Esophagus squamous epithelium (tissue), 4 donors: Measurements from ENCODE around the gene LCOR.

Source experiments
- CTCF ChIP-seq, 6 experiments: fragments of 450-650 bp in 4 of 6; fragments of 200-600 bp in 2 of 6; sonication (generic) in 2 of 6; IDR thresholded peaks; one replicate each; pipeline ENCODE4 v1.5.1; 2016 to 2019; ENCODE audit warnings: antibody characterized with exemption in 6 of 6, mild to moderate bottlenecking in 4 of 6, moderate library complexity in 4 of 6
- POLR2A ChIP-seq, 4 donors: fragments of 450-650 bp; IDR thresholded peaks; one replicate each; pipeline ENCODE4 v1.6.1; 2017; ENCODE audit warnings: antibody characterized with exemption in 4 of 4, mild to moderate bottlenecking in 4 of 4, moderate library complexity in 3 of 4

- TF ChIP-seq CTCF (IDR thresholded peaks at IDR 0.05) (no peak), POLR2A (IDR thresholded peaks at IDR 0.05) (no peak)
These were observed 70.7 kb downstream of the LCOR start for GRCh38 chr10:96902731-96903358.
